Tibial nerve (tissue), 4 donors: ENCODE measurements around the gene PRSS38. TPM values are rescaled to one million over a fixed set of nuclear protein-coding genes. Genes with fewer than 3 reads are reported as not detected.

ENCODE experiments used
- DNase-seq, 2 donors: peaks; one replicate each; pipeline ENCODE4 v3.0.0-alpha.2; 2019; ENCODE audit warnings: low spot score in 2 of 2
- H3K27ac ChIP-seq, 4 donors: fragments of 200-600 bp; sonication (generic) in 3 of 4; one replicate each; pipeline ENCODE4 v1.5.1; 2017 to 2019; ENCODE audit warnings: mild to moderate bottlenecking in 1 of 4
- H3K27me3 ChIP-seq, 2 donors: fragments of 200-600 bp; sonication (generic) in 1 of 2; one replicate each; pipeline versions ENCODE4 v1.5.1 to v1.6.0; 2017 to 2019
- H3K36me3 ChIP-seq, 3 donors: fragments of 200-600 bp; sonication (generic); one replicate each; pipeline ENCODE4 v1.5.1; 2018 to 2019
- H3K4me1 ChIP-seq, 4 donors: fragments of 200-600 bp; sonication (generic) in 3 of 4; one replicate each; pipeline ENCODE4 v1.5.1; 2017 to 2019
- H3K4me3 ChIP-seq, 4 donors: fragments of 200-600 bp; sonication (generic) in 3 of 4; one replicate each; pipeline ENCODE4 v1.5.1; 2017 to 2019; ENCODE audit warnings: mild to moderate bottlenecking in 1 of 4, moderate library complexity in 1 of 4
- H3K9me3 ChIP-seq, 4 donors: fragments of 200-600 bp; sonication (generic) in 3 of 4; one replicate each; pipeline ENCODE4 v1.5.1; 2017 to 2019
- CTCF ChIP-seq, 5 experiments: fragments of 200-600 bp in 3 of 5; fragments of 450-650 bp in 2 of 5; sonication (generic) in 3 of 5; IDR thresholded peaks; one replicate each; pipeline ENCODE4 v1.5.1; 2016 to 2019; ENCODE audit warnings: antibody characterized with exemption in 5 of 5, mild to moderate bottlenecking in 3 of 5, moderate library complexity in 2 of 5
- EP300 ChIP-seq, 2 donors: sonication (generic); formaldehyde crosslinking; IDR thresholded peaks; one replicate each; pipeline ENCODE4 v1.6.1; 2017; ENCODE audit warnings: antibody characterized with exemption in 2 of 2, mild to moderate bottlenecking in 1 of 2
- POLR2A ChIP-seq, 2 donors: fragments of 450-650 bp; IDR thresholded peaks; one replicate each; pipeline ENCODE4 v1.6.1; 2017; ENCODE audit warnings: antibody characterized with exemption in 2 of 2, mild to moderate bottlenecking in 2 of 2, moderate library complexity in 2 of 2
- WGBS, 2 donors: methylation state at CpG; one replicate each; pipeline ENCODE4 v1.1.5; 2018; 5-methylcytosine and 5-hydroxymethylcytosine counted together
- total RNA-seq, 4 donors: library from RNA; depleted of rRNA; stranded (reverse); fragments of >200 nt; gene quantifications; one replicate each; pipeline ENCODE4 v1.1.0, GENCODE V29; 2016

PRSS38 gene
- total RNA-seq, 4 donors from 2014 or later: not detected

GRCh38 chr1:227813962-227814361 lies 1.5 kb upstream of the PRSS38 start:
- no peak overlapping the region for H3K4me3 ChIP-seq
- H3K4me1 ChIP-seq: no peaks in the 10 kb centered on the region
- WGBS, 2 donors: 93 to 94% methylated on average over 2 of the region's 2 CpGs
- no peaks in the 10 kb centered on the region for H3K36me3 ChIP-seq
- H3K9me3 ChIP-seq: peaks cover 0 to 29% (median 6%) of the 10 kb centered on the region in 4 donors
- no peak overlapping the region for H3K27ac ChIP-seq
- no peak for DNase-seq
- TF ChIP-seq EP300 (IDR thresholded peaks at IDR 0.05) (no peak), CTCF (IDR thresholded peaks at IDR 0.05) (no peak), POLR2A (IDR thresholded peaks at IDR 0.05) (no peak)
- no peaks in the 10 kb centered on the region for H3K27me3 ChIP-seq

GRCh38 chr1:227816750-227817446 lies 1.4 kb downstream of the PRSS38 start:
- Histone ChIP-seq H3K4me1 (no peaks in the 10 kb centered on the region), H3K27ac (no peak overlapping the region)
- 90 to 99% methylated on average over 14 of the region's 16 CpGs for WGBS, 2 donors

GRCh38 chr1:227823537-227823936 lies 8.1 kb downstream of the PRSS38 start:
- TF ChIP-seq POLR2A (IDR thresholded peaks at IDR 0.05) (no peak), CTCF (IDR thresholded peaks at IDR 0.05) (no peak), EP300 (IDR thresholded peaks at IDR 0.05) (no peak)
- 78 to 93% methylated on average over 1 of the region's 1 CpG for WGBS, 2 donors
- Histone ChIP-seq H3K27ac (no peak overlapping the region), H3K4me3 (no peak overlapping the region), H3K36me3 (no peaks in the 10 kb centered on the region), H3K27me3 (no peaks in the 10 kb centered on the region), H3K9me3 (peaks cover 0 to 36% (median 0%) of the 10 kb centered on the region in 4 donors), H3K4me1 (no peaks in the 10 kb centered on the region)
- DNase-seq: no peak

More at GRCh38 chr1:227816750-227817446, 1.4 kb downstream of the PRSS38 start:
- no peaks in the 10 kb centered on the region for H3K27me3 ChIP-seq
- TF ChIP-seq EP300 (IDR thresholded peaks at IDR 0.05) (no peak), CTCF (IDR thresholded peaks at IDR 0.05) (no peak), POLR2A (IDR thresholded peaks at IDR 0.05) (no peak)
- DNase-seq: no peak
- no peak overlapping the region for H3K4me3 ChIP-seq
- H3K9me3 ChIP-seq: peaks cover 0 to 36% (median 6%) of the 10 kb centered on the region in 4 donors
- no peaks in the 10 kb centered on the region for H3K36me3 ChIP-seq

- no peaks in the 10 kb centered on the region for H3K4me1 ChIP-seq
- no peak for TF ChIP-seq EP300 (IDR thresholded peaks at IDR 0.05)
- TF ChIP-seq POLR2A (IDR thresholded peaks at IDR 0.05): no peak
- TF ChIP-seq CTCF (IDR thresholded peaks at IDR 0.05): no peak
- no peaks in the 10 kb centered on the region for H3K27me3 ChIP-seq
- WGBS, 2 donors: 46 to 51% methylated on average over 2 of the region's 2 CpGs
- no peak overlapping the region for H3K27ac ChIP-seq
- no peak overlapping the region for H3K4me3 ChIP-seq
- no peaks in the 10 kb centered on the region for H3K36me3 ChIP-seq
- H3K9me3 ChIP-seq: peaks cover 0 to 42% (median 0%) of the 10 kb centered on the region in 4 donors
- DNase-seq: no peak
Measured at GRCh38 chr1:227824204-227824603, 8.7 kb downstream of the PRSS38 start.

- H3K27me3 ChIP-seq: no peaks in the 10 kb centered on the region
Measured at GRCh38 chr1:227828786-227829185, 13.3 kb downstream of the PRSS38 start.

More at GRCh38 chr1:227828786-227829185, 13.3 kb downstream of the PRSS38 start:
- no peak for DNase-seq
- Histone ChIP-seq H3K27ac (no peak overlapping the region), H3K4me3 (no peak overlapping the region), H3K36me3 (no peaks in the 10 kb centered on the region), H3K9me3 (peaks cover 0 to 36% (median 2%) of the 10 kb centered on the region in 4 donors), H3K4me1 (no peaks in the 10 kb centered on the region)
- TF ChIP-seq CTCF (IDR thresholded peaks at IDR 0.05) (no peak), POLR2A (IDR thresholded peaks at IDR 0.05) (no peak), EP300 (IDR thresholded peaks at IDR 0.05) (no peak)
- 75 to 89% methylated on average over 2 to 3 of the region's 3 CpGs for WGBS, 2 donors
